GM12878 (cell line): Measurements from ENCODE around the gene DENND4C. TPM values are rescaled to one million over a fixed set of nuclear protein-coding genes. Genes with fewer than 3 reads are reported as not detected.

Source experiments
- BACH1 ChIP-seq: fragments of 450-650 bp; IDR thresholded peaks from 2 replicates; pipeline ENCODE4 v1.6.1; 2017; ENCODE audit warnings: mild to moderate bottlenecking, borderline replicate concordance
- CBFB ChIP-seq: IDR thresholded peaks from 2 replicates; pipeline ENCODE4 v1.6.1; 2016; ENCODE audit warnings: antibody characterized with exemption, low read depth
- E4F1 ChIP-seq: fragments of 450-650 bp; IDR thresholded peaks from 2 replicates; pipeline ENCODE4 v1.6.1; 2018; ENCODE audit warnings: borderline replicate concordance, mild to moderate bottlenecking; ENCODE audit not compliant: partially characterized antibody
- JUNB ChIP-seq: IDR thresholded peaks from 2 replicates; pipeline ENCODE4 v1.6.1; 2016; ENCODE audit warnings: antibody characterized with exemption, mild to moderate bottlenecking
- LARP7 ChIP-seq: fragments of 450-650 bp; IDR thresholded peaks from 2 replicates; pipeline ENCODE4 v1.6.1; 2017; ENCODE audit warnings: mild to moderate bottlenecking
- MYB ChIP-seq: fragments of 150-350 bp; IDR thresholded peaks from 2 replicates; pipeline ENCODE4 v1.6.1; 2014; ENCODE audit warnings: mild to moderate bottlenecking, low read depth, low read length, borderline replicate concordance
- SKIL ChIP-seq: fragments of 450-650 bp; IDR thresholded peaks from 2 replicates; pipeline ENCODE4 v1.6.1; 2017; ENCODE audit warnings: mild to moderate bottlenecking, low read depth, inconsistent platforms; ENCODE audit not compliant: poor library complexity, severe bottlenecking
- YY1 ChIP-seq: IDR thresholded peaks from 2 replicates; pipeline ENCODE4 v1.6.1; 2011; ENCODE audit warnings: low read depth, mild to moderate bottlenecking, low read length
- ZNF687 ChIP-seq: fragments of 450-650 bp; IDR thresholded peaks from 2 replicates; pipeline ENCODE4 v1.6.1; 2017; ENCODE audit warnings: mild to moderate bottlenecking, moderate library complexity
- polyA plus RNA-seq, 11 experiments: library from polyadenylated mRNA; depleted of rRNA in 4 of 11; unstranded in 6 of 11; stranded (reverse) in 5 of 11; fragments of >200 nt; fragmentation: Nextera tagmentation in 4 of 11; fragmentation: Illumina TruSeq in 1 of 11; extraction: Ambion mirVana in 4 of 11; extraction: Trizol in 1 of 11; gene quantifications; 1 replicate in 1 of 11; 2 replicates in 10 of 11; pipeline versions ENCODE4 v1.2.1 to v1.2.3, GENCODE V29; 2011 to 2016; ENCODE audit warnings: inconsistent platforms in 2 of 11, missing spikeins in 2 of 11, low read depth in 1 of 11
- total RNA-seq, 4 experiments: library from RNA; depleted of rRNA in 3 of 4; stranded (reverse); fragments of >200 nt in 3 of 4; fragmentation: Illumina TruSeq in 1 of 4; extraction: Trizol in 1 of 4; gene quantifications; 2 replicates each; pipeline versions ENCODE4 v1.2.1 to v1.2.3, GENCODE V29; 2013 to 2021

DENND4C gene
- total and polyA plus RNA-seq, 10 of the 15 experiments (the other 5 are each of a cell fraction or from before 2014, with no cell fraction given), result 8.2 to 49.3 (median 24.7) TPM

DNA sequence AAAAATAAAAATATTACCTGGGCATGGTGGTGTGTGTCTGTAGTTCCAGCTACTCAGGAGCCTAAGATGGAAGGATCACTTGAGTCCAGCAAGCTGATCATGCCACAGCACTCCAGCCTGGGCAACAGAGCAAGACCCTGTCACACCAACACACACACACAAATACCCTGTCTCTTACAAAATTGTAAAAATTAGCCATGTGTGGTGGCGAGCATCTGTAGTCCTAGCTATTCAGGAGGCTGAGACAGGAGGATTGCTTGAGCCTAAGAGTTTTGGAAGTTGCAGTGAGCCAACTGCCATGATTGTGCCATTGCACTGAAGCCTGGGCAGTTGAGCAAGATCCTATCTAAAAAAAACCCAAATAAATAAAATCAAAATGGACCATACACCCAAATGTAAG, 32.1 kb upstream of the DENND4C start (continued):
- TF ChIP-seq ZNF687 (no peak), BACH1 (no peak), CBFB (no peak), E4F1 (no peak), SKIL (no peak), LARP7 (no peak), JUNB (no peak), MYB (no peak), YY1 (no peak)
